ENCODE measurements around the gene KAT6B.

DNA sequence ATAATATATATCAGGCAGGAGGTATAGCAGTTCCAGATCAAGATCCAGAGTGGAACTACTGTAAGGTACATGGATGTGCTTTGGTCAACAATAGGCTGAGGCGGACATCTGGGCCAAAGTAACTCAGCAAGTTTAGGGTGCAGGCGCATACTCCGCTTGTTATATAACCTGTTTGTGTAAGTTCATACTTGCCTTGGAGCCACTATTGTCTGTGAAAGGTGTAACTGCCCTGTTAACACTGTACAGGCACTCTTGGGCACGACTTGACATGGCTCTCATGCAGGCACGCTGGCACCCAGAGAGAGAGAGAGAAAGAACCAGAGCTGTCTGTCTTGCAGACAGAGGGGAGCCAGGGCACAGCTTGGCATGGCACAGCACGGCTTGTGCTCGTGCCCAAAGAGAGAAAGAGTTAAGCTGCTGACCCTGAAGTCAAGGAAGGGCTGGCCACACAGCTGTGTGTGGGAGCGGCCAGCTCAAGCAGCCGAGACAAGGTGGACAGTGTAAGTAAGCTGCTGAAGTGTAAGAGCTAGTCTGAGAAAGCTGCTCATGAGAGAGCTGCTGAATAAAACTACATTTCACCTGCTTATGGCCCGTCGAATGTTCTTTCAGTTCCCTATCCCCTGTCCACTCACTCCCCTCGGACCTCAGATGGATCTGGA lies 47.8 kb upstream of the KAT6B start:
- TF ChIP-seq, protein P1, sequence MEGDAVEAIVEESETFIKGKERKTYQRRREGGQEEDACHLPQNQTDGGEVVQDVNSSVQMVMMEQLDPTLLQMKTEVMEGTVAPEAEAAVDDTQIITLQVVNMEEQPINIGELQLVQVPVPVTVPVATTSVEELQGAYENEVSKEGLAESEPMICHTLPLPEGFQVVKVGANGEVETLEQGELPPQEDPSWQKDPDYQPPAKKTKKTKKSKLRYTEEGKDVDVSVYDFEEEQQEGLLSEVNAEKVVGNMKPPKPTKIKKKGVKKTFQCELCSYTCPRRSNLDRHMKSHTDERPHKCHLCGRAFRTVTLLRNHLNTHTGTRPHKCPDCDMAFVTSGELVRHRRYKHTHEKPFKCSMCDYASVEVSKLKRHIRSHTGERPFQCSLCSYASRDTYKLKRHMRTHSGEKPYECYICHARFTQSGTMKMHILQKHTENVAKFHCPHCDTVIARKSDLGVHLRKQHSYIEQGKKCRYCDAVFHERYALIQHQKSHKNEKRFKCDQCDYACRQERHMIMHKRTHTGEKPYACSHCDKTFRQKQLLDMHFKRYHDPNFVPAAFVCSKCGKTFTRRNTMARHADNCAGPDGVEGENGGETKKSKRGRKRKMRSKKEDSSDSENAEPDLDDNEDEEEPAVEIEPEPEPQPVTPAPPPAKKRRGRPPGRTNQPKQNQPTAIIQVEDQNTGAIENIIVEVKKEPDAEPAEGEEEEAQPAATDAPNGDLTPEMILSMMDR (IDR thresholded peaks at IDR 0.05): no peak
- TF ChIP-seq POLR2A (IDR thresholded peaks at IDR 0.05): no peak

Data from prostate gland (tissue), 2 donors.